ENCODE results near the gene CACNA2D3.

The CACNA2D3 gene

GRCh38 chr3:54171509-54171908 lies 49.2 kb downstream of the CACNA2D3 start:
- no peak for DNase-seq (ENCODE audit: low read depth in 2 of 2)

GRCh38 chr3:54171951-54172350 lies 49.6 kb downstream of the CACNA2D3 start:
- no peak for DNase-seq (ENCODE audit: low read depth in 2 of 2)

- DNase-seq (ENCODE audit: low read depth in 2 of 2) = no peak
Observed at GRCh38 chr3:54173371-54173770, 51.0 kb downstream of the CACNA2D3 start.

GRCh38 chr3:54176106-54176505 lies 53.8 kb downstream of the CACNA2D3 start:
- no peak for DNase-seq (ENCODE audit: low read depth in 2 of 2)

GRCh38 chr3:54177816-54178215 lies 55.5 kb downstream of the CACNA2D3 start:
- DNase-seq (ENCODE audit: low read depth in 2 of 2) = no peak

- DNase-seq (ENCODE audit: low read depth in 2 of 2) = no peak
Observed at GRCh38 chr3:54178376-54178775, 56.0 kb downstream of the CACNA2D3 start.

GRCh38 chr3:54180921-54181320 lies 58.6 kb downstream of the CACNA2D3 start:
- DNase-seq (ENCODE audit: low read depth in 2 of 2) = no peak

- DNase-seq (ENCODE audit: low read depth in 2 of 2) = no peak
Observed at GRCh38 chr3:54182242-54182641, 59.9 kb downstream of the CACNA2D3 start.

GRCh38 chr3:54185740-54186139 lies 63.4 kb downstream of the CACNA2D3 start:
- DNase-seq (ENCODE audit: low read depth in 2 of 2) = no peak

GRCh38 chr3:54188176-54188791 lies 65.9 kb downstream of the CACNA2D3 start:
- peak in 1 of 2 donors; percentile 1 for DNase-seq (ENCODE audit: low read depth in 2 of 2)

GRCh38 chr3:54191220-54191619 lies 68.9 kb downstream of the CACNA2D3 start:
- DNase-seq (ENCODE audit: low read depth in 2 of 2) = no peak

GRCh38 chr3:54192026-54192425 lies 69.7 kb downstream of the CACNA2D3 start:
- no peak for DNase-seq (ENCODE audit: low read depth in 2 of 2)

- DNase-seq (ENCODE audit: low read depth in 2 of 2) = no peak
Observed at GRCh38 chr3:54193093-54193492, 70.7 kb downstream of the CACNA2D3 start.

GRCh38 chr3:54196360-54196991 lies 74.1 kb downstream of the CACNA2D3 start:
- no peak for DNase-seq (ENCODE audit: low read depth in 2 of 2)

GRCh38 chr3:54197509-54197908 lies 75.2 kb downstream of the CACNA2D3 start:
- no peak for DNase-seq (ENCODE audit: low read depth in 2 of 2)

- no peak for DNase-seq (ENCODE audit: low read depth in 2 of 2)
Observed at GRCh38 chr3:54198556-54198955, 76.2 kb downstream of the CACNA2D3 start.

GRCh38 chr3:54202054-54202453 lies 79.7 kb downstream of the CACNA2D3 start:
- no peak for DNase-seq (ENCODE audit: low read depth in 2 of 2)

- DNase-seq (ENCODE audit: low read depth in 2 of 2) = no peak
Observed at GRCh38 chr3:54202651-54203248, 80.4 kb downstream of the CACNA2D3 start.

- no peak for DNase-seq (ENCODE audit: low read depth in 2 of 2)
Observed at GRCh38 chr3:54206874-54207273, 84.5 kb downstream of the CACNA2D3 start.

- DNase-seq (ENCODE audit: low read depth in 2 of 2) = no peak
Observed at GRCh38 chr3:54211097-54211496, 88.7 kb downstream of the CACNA2D3 start.

GRCh38 chr3:54212723-54213122 lies 90.4 kb downstream of the CACNA2D3 start:
- no peak for DNase-seq (ENCODE audit: low read depth in 2 of 2)

GRCh38 chr3:54213907-54214306 lies 91.6 kb downstream of the CACNA2D3 start:
- no peak for DNase-seq (ENCODE audit: low read depth in 2 of 2)

- DNase-seq (ENCODE audit: low read depth in 2 of 2) = no peak
Observed at GRCh38 chr3:54214845-54215244, 92.5 kb downstream of the CACNA2D3 start.

Measured in stimulated activated CD4-positive, alpha-beta T cell treated with anti-CD3 and anti-CD28 coated beads, Interleukin-1b, Interleukin-23, amount 100 ng/mL, for 4 hours (primary cell).